Neural progenitor cell (in vitro differentiated cells): ENCODE measurements around the gene LAMA2.

Source experiments
- CTCF ChIP-seq: fragments of 200-600 bp; sonication (generic); IDR thresholded peaks from 2 replicates; pipeline ENCODE4 v1.5.1; 2017; ENCODE audit warnings: antibody characterized with exemption, mild to moderate bottlenecking
- EZH2 ChIP-seq: fragments of 200-600 bp; sonication (generic); IDR thresholded peaks from 2 replicates; pipeline ENCODE4 v1.6.1; 2017; ENCODE audit warnings: antibody characterized with exemption, mild to moderate bottlenecking, moderate library complexity
- EZH2phosphoT487 ChIP-seq: fragments of 200-600 bp; sonication (generic); IDR thresholded peaks from 2 replicates; pipeline ENCODE4 v1.6.1; 2017; ENCODE audit warnings: antibody characterized with exemption

DNA sequence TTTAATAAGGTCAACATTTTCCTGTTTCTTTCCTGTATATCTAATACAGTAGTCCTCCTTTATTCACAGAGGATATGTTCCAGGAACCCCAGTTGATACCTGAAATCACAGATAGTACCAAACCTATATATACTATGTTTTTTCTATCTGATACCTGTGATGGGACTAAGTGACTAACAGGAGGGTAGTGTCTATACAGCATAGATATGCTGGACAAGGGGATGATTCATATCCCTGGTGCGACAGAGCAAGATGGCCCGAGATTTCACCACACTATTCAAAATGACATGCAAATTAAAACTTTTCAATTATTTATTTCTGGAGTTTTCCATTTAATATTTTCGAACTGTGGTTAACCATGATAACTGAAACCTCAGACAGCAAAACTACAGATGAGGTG is 281.1 kb downstream of the LAMA2 start:
- TF ChIP-seq CTCF (no peak), EZH2phosphoT487 (no peak), EZH2 (no peak)
